GM06990 (cell line): ENCODE measurements around the gene ZFP69B.

Source experiments
- DNase-seq: peaks from one replicate; pipeline ENCODE4 v3.0.0-alpha.2; 2011; ENCODE audit not compliant: insufficient read length; ENCODE audit errors: extremely low read depth
- H3K27me3 ChIP-seq: replicated peaks from 2 replicates; pipeline ENCODE4 v1.6.0; 2011; ENCODE audit warnings: low read length; ENCODE audit not compliant: control insufficient read depth, insufficient read depth
- H3K36me3 ChIP-seq: 2 replicates; pipeline ENCODE4 v1.5.1; 2011; ENCODE audit warnings: low read length; ENCODE audit not compliant: control insufficient read depth, insufficient read depth
- H3K4me3 ChIP-seq: replicated peaks from 2 replicates; pipeline ENCODE4 v1.5.1; 2011; ENCODE audit warnings: low read depth, mild to moderate bottlenecking, control low read depth, low read length
- CTCF ChIP-seq: IDR thresholded peaks from 2 replicates; pipeline ENCODE4 v1.5.1; 2011; ENCODE audit warnings: low read length, control low read depth, mild to moderate bottlenecking, inconsistent platforms; ENCODE audit not compliant: insufficient read depth, poor library complexity, severe bottlenecking

ZFP69B gene

GRCh38 chr1:40409467-40409866 lies 40.8 kb upstream of the ZFP69B start:
- DNase-seq = no peak
- peaks cover 21% of the 10 kb centered on the region for H3K36me3 ChIP-seq
- H3K4me3 ChIP-seq = no peak overlapping the region
- no peak for TF ChIP-seq CTCF
- H3K27me3 ChIP-seq = no peaks in the 10 kb centered on the region

- no peak for DNase-seq
- peaks cover 28% of the 10 kb centered on the region for H3K36me3 ChIP-seq
- no peak overlapping the region for H3K4me3 ChIP-seq
- TF ChIP-seq CTCF = no peak
- no peaks in the 10 kb centered on the region for H3K27me3 ChIP-seq
Measured at GRCh38 chr1:40411294-40411693, 39.0 kb upstream of the ZFP69B start.

GRCh38 chr1:40411843-40412242 lies 38.4 kb upstream of the ZFP69B start:
- Histone ChIP-seq H3K36me3 (peaks cover 34% of the 10 kb centered on the region), H3K27me3 (no peaks in the 10 kb centered on the region), H3K4me3 (no peak overlapping the region)
- no peak for DNase-seq
- TF ChIP-seq CTCF = no peak

GRCh38 chr1:40413527-40414252 lies 36.6 kb upstream of the ZFP69B start:
- H3K36me3 ChIP-seq = peaks cover 35% of the 10 kb centered on the region
- TF ChIP-seq CTCF = no peak
- DNase-seq = no peak

GRCh38 chr1:40414331-40414730 lies 35.9 kb upstream of the ZFP69B start:
- no peaks in the 10 kb centered on the region for H3K27me3 ChIP-seq
- TF ChIP-seq CTCF = no peak
- H3K4me3 ChIP-seq = no peak overlapping the region
- DNase-seq = no peak
- peaks cover 34% of the 10 kb centered on the region for H3K36me3 ChIP-seq

More at GRCh38 chr1:40413527-40414252, 36.6 kb upstream of the ZFP69B start:
- Histone ChIP-seq H3K27me3 (no peaks in the 10 kb centered on the region), H3K4me3 (no peak overlapping the region)
